ENCODE measurements around the gene RERE. TPM values are rescaled to one million over a fixed set of nuclear protein-coding genes. Genes with fewer than 3 reads are reported as not detected.

RERE gene
- total RNA-seq, 1 donor from 2014 or later = 124 TPM

GRCh38 chr1:8481650-8482380 lies 335.6 kb downstream of the RERE start:
- no peaks in the 10 kb centered on the region for H3K27me3 Mint-ChIP-seq (ENCODE audit: low read depth, unreplicated experiment)

GRCh38 chr1:8478566-8478965 lies 338.9 kb downstream of the RERE start:
- FAIRE-seq (no peak), DNase-seq (ENCODE audit: low read depth) (no peak)
- no peak for TF ChIP-seq CTCF (IDR thresholded peaks at IDR 0.05; ENCODE audit: insufficient read depth, low read depth, low read length)
- no peak for TF ChIP-seq EZH2 (IDR thresholded peaks at IDR 0.05; ENCODE audit: insufficient read depth, low read length)
- no peaks in the 10 kb centered on the region for H3K27me3 ChIP-seq (ENCODE audit: insufficient read depth, low read length)
- no peak overlapping the region for H3K9ac ChIP-seq (ENCODE audit: low read length)
- H2AFZ ChIP-seq (ENCODE audit: low read depth, low read length) = no peak overlapping the region
- H3K79me2 ChIP-seq (ENCODE audit: insufficient read depth, low read length) = peaks cover 3% of the 10 kb centered on the region
- Mint-ChIP-seq H3K27ac (ENCODE audit: unreplicated experiment) (peak overlapping the region; percentile 11), H3K9me3 (ENCODE audit: unreplicated experiment) (no peaks in the 10 kb centered on the region), H3K4me1 (ENCODE audit: low read depth, unreplicated experiment) (peaks cover 43% of the 10 kb centered on the region), H3K36me3 (ENCODE audit: low read depth, unreplicated experiment) (peaks cover 6% of the 10 kb centered on the region), H3K27me3 (ENCODE audit: low read depth, unreplicated experiment) (no peaks in the 10 kb centered on the region), H3K4me3 (ENCODE audit: unreplicated experiment) (no peak overlapping the region)
- H3K4me1 ChIP-seq (ENCODE audit: insufficient read depth, low read length) = peaks cover 11% of the 10 kb centered on the region
- no peaks in the 10 kb centered on the region for H3K9me3 ChIP-seq (ENCODE audit: insufficient read depth, low read depth, low read length)
- H3K27ac ChIP-seq (ENCODE audit: low read depth, low read length) = no peak overlapping the region
- no peaks in the 10 kb centered on the region for H3K36me3 ChIP-seq (ENCODE audit: insufficient read depth, low read length)
- H4K20me1 ChIP-seq (ENCODE audit: insufficient read depth, low read length) = peaks cover 13% of the 10 kb centered on the region
- no peak overlapping the region for H3K4me3 ChIP-seq (ENCODE audit: insufficient read depth, low read depth, low read length)
- no peak overlapping the region for H3K4me2 ChIP-seq (ENCODE audit: low read length)

More at GRCh38 chr1:8481650-8482380, 335.6 kb downstream of the RERE start:
- no peak for TF ChIP-seq CTCF (IDR thresholded peaks at IDR 0.05; ENCODE audit: insufficient read depth, low read depth, low read length)
- TF ChIP-seq EZH2 (IDR thresholded peaks at IDR 0.05; ENCODE audit: insufficient read depth, low read length) = no peak
- no peak overlapping the region for H3K4me2 ChIP-seq (ENCODE audit: low read length)
- Mint-ChIP-seq H3K36me3 (ENCODE audit: low read depth, unreplicated experiment) (peaks cover 6% of the 10 kb centered on the region), H3K9me3 (ENCODE audit: unreplicated experiment) (peaks cover 3% of the 10 kb centered on the region), H3K4me1 (ENCODE audit: low read depth, unreplicated experiment) (peaks cover 34% of the 10 kb centered on the region), H3K27ac (ENCODE audit: unreplicated experiment) (peak overlapping the region; percentile 12), H3K4me3 (ENCODE audit: unreplicated experiment) (peak overlapping the region; percentile 34)
- H3K79me2 ChIP-seq (ENCODE audit: insufficient read depth, low read length) = peaks cover 3% of the 10 kb centered on the region
- no peak overlapping the region for H3K9ac ChIP-seq (ENCODE audit: low read length)
- H4K20me1 ChIP-seq (ENCODE audit: insufficient read depth, low read length) = peaks cover 3% of the 10 kb centered on the region
- no peak overlapping the region for H3K27ac ChIP-seq (ENCODE audit: low read depth, low read length)
- H3K27me3 ChIP-seq (ENCODE audit: insufficient read depth, low read length) = no peaks in the 10 kb centered on the region
- FAIRE-seq = no peak
- H3K36me3 ChIP-seq (ENCODE audit: insufficient read depth, low read length) = no peaks in the 10 kb centered on the region
- no peak overlapping the region for H3K4me3 ChIP-seq (ENCODE audit: insufficient read depth, low read depth, low read length)
- no peak for DNase-seq (ENCODE audit: low read depth)
- H3K9me3 ChIP-seq (ENCODE audit: insufficient read depth, low read depth, low read length) = no peaks in the 10 kb centered on the region
- H2AFZ ChIP-seq (ENCODE audit: low read depth, low read length) = no peak overlapping the region
- peaks cover 11% of the 10 kb centered on the region for H3K4me1 ChIP-seq (ENCODE audit: insufficient read depth, low read length)

- H3K79me2 ChIP-seq (ENCODE audit: insufficient read depth, low read length) = peaks cover 3% of the 10 kb centered on the region
- peaks cover 6% of the 10 kb centered on the region for H3K36me3 Mint-ChIP-seq (ENCODE audit: low read depth, unreplicated experiment)
- no peaks in the 10 kb centered on the region for H3K36me3 ChIP-seq (ENCODE audit: insufficient read depth, low read length)
- no peak for FAIRE-seq
- no peaks in the 10 kb centered on the region for H3K9me3 ChIP-seq (ENCODE audit: insufficient read depth, low read depth, low read length)
- H3K27me3 Mint-ChIP-seq (ENCODE audit: low read depth, unreplicated experiment) = no peaks in the 10 kb centered on the region
- H3K9ac ChIP-seq (ENCODE audit: low read length) = no peak overlapping the region
- H3K9me3 Mint-ChIP-seq (ENCODE audit: unreplicated experiment) = no peaks in the 10 kb centered on the region
- no peak overlapping the region for H3K4me3 Mint-ChIP-seq (ENCODE audit: unreplicated experiment)
- H3K27me3 ChIP-seq (ENCODE audit: insufficient read depth, low read length) = no peaks in the 10 kb centered on the region
- no peak overlapping the region for H2AFZ ChIP-seq (ENCODE audit: low read depth, low read length)
- peaks cover 16% of the 10 kb centered on the region for H4K20me1 ChIP-seq (ENCODE audit: insufficient read depth, low read length)
- peak overlapping the region; percentile 26 for H3K4me2 ChIP-seq (ENCODE audit: low read length)
- H3K27ac ChIP-seq (ENCODE audit: low read depth, low read length) = no peak overlapping the region
- TF ChIP-seq CTCF (IDR thresholded peaks at IDR 0.05; ENCODE audit: insufficient read depth, low read depth, low read length) = no peak
- TF ChIP-seq EZH2 (IDR thresholded peaks at IDR 0.05; ENCODE audit: insufficient read depth, low read length) = no peak
- H3K4me1 ChIP-seq (ENCODE audit: insufficient read depth, low read length) = peaks cover 11% of the 10 kb centered on the region
- H3K4me3 ChIP-seq (ENCODE audit: insufficient read depth, low read depth, low read length) = no peak overlapping the region
- peak overlapping the region; percentile 62 for H3K27ac Mint-ChIP-seq (ENCODE audit: unreplicated experiment)
- DNase-seq (ENCODE audit: low read depth) = no peak
- peaks cover 38% of the 10 kb centered on the region for H3K4me1 Mint-ChIP-seq (ENCODE audit: low read depth, unreplicated experiment)
These were observed 339.5 kb downstream of the RERE start for GRCh38 chr1:8477983-8478362.
